Neural progenitor cell (in vitro differentiated cells): Measurements from ENCODE around the gene NALCN.

Experiments used
- CTCF ChIP-seq: fragments of 200-600 bp; sonication (generic); IDR thresholded peaks from 2 replicates; pipeline ENCODE4 v1.5.1; 2017; ENCODE audit warnings: antibody characterized with exemption, mild to moderate bottlenecking
- EZH2 ChIP-seq: fragments of 200-600 bp; sonication (generic); IDR thresholded peaks from 2 replicates; pipeline ENCODE4 v1.6.1; 2017; ENCODE audit warnings: antibody characterized with exemption, mild to moderate bottlenecking, moderate library complexity
- EZH2phosphoT487 ChIP-seq: fragments of 200-600 bp; sonication (generic); IDR thresholded peaks from 2 replicates; pipeline ENCODE4 v1.6.1; 2017; ENCODE audit warnings: antibody characterized with exemption

- no peak for TF ChIP-seq EZH2
- no peak for TF ChIP-seq CTCF
- TF ChIP-seq EZH2phosphoT487, result no peak
Measured at GRCh38 chr13:101016475-101016874, 399.8 kb downstream of the NALCN start.
